GM21528 (cell line): ENCODE results near the gene STX4.

Experiments used
- ATAC-seq: cut with Tn5 transposase; IDR thresholded peaks from one replicate; pipeline ENCODE4 v1.9.1; 2021; ENCODE audit warnings: mild to moderate bottlenecking, moderate library complexity; ENCODE audit not compliant: unreplicated experiment, low FRiP score

STX4 gene

DNA sequence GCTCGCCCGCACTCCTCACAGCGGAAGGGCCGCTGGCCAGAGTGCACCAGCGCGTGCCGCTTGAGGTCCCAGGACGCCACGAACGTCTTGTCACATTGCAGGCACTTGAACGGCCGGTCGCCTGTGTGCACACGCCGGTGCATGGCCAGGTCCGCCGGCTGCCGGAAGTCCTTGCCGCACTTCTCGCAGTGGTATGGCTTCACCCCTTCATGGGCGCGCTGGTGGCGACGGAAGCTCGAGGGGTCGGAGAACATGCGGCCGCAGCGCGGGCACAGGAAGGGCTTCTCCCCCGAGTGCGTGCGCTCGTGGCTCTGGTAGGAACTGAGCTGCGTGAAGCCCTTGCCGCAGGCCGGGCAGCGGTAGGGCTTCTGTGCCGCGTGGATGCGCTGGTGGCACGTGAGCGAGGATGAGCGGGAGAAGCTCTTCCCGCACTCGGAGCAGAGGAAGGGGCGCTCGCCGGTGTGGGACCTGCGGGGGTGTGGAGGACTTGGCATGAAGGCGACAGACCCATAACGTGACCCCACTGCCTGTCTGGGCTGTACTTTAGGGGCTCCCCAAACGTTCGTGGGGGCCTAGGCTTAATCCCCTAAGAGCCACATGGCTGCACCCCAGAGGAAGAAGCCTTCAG lies 28.6 kb downstream of the STX4 start:
- ATAC-seq = no peak

DNA sequence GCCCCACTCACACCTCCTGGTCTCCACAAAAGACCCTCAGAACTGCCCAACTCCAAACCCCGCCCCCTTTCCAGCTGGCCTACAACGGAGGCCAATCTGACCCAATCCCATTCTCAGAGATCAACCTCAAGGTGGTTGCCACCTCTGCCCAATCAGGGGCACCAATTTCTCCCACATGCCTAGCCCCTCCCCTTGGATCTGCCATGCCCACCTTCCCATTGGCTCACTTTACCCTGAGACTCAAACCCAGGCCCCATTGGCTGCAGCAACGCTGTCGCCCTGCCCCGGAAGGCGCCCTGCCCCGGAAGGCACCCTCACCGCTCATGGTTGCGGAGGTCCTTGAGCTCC lies 30.1 kb downstream of the STX4 start:
- no peak for ATAC-seq

DNA sequence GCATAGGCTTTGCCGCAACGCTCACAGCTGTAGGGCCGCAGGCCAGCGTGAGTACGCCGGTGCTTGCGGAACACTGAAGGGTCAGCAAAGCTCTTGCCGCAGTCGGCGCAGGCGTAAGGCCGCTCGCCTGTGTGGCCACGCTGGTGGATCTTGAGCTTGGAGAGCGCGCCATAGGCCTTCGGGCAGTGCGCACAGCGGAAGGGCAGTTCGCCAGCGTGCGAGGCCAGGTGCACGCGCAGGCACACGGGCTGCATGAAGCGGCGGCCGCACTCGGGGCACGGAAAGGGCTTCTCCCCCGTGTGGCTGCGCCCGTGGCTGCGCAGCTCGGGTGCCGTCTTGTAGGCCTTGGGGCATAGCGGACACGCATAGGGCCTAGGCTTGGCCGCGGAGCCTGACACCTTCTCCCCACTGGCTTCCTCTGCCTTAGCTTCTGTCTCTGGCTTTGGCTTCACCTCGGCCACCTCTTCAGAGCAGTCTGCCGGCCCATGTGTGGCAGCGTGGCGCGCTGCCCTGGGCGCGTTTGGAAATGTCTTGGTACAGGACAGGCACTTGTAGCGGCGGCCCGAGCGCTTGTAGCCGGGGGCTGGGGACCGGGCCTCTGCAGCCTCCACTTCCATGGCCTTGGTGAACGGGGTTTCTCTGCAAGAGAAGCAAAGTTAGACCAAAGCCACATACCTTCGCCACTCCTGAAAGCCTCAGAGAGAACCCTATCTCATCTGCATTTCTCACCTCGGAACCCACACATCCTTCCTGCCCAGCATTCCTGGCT lies 30.7 kb downstream of the STX4 start:
- ATAC-seq = no peak

DNA sequence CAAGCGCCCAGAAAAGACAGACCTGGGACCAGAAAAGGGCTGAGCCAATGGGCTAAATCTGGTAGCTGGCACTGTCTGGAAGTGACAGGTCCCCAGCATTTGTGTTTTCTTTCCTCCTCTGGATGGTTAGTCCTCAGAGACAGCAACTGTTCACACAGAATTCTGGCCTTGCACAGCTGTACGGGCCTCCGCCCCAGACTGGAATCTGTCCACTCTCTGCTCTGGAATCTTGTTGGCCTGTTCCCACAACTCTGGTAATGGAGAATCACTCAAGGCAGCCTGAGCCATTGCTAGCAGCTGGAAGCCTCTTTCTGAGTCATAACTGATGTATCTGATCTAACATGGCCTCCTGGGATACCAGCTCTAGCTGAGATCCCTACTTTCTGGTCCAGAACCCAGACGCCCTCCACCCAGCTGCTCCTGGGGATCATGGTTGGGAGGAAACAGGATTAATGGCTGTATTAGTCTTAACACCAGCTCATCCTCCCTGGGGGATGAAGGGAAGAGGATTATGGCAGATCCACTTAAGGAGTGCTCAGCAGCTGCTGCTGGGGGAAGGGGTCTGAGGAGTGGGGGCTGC lies 31.6 kb downstream of the STX4 start:
- no peak for ATAC-seq

DNA sequence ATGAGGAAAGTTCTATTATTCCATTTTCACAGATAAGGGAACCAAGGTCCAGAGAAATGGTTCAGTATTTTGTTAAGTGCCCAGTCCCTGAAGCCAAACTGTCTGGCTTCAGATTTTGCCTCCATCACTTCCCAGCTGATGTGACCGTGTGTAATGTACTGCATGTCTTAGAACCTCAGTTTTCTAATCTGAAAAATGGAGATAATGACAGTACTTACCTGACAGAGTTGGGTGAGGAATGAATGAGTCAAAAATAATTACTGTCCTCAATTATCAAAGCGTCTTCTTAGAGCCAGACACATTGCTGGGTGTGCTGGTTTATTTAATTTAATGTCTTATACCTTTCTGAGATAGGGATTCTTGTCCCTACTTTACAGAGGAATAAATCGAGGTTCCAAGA lies 34.0 kb downstream of the STX4 start:
- ATAC-seq = no peak

DNA sequence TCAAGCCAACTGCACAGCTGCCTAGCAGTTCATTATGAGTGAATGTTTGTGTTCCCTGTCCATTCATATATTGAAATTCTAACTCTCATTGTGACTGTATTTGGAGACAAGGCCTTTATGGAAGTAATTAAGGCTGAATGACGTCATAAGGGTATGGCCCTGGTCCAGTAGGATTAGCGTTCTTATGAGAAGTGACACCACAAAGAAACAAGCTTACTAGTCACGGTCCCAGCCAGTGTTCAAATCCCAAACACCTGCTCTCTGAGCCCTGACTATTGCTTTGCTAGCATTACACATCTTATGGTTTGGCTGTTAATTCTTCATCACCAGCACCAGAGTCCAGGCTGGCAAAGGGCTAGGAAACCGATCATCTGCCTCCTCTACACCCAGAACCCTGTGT lies 38.5 kb downstream of the STX4 start:
- ATAC-seq = no peak

DNA sequence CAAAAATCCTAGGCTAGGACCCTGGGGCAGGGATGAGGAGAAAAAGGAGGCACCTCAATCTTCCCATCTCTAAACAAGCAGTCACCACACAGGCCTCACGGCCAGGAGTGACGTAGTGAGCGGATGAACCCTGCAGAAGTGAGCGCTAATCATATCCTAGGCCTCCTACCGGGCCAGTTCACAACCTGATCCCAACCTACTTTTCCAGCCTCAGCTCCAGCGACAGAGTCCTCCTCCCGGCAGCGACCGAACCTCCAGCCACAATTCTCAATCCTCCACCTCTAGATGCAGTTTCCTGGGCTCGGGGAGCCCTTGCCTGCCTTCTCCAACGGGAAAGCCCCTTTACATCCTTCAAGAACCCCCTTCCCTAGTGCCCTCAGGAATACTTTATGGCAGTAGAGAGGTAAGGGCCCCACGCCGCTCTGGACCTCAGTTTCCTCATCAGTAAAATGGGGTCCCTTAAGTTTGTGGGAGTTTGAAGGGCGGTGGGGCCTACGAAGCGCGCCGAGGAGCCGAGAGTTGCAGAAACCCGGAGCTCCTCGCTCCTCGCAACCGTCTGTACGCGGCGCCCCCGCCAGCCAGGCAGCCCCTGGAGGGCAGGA lies 39.3 kb downstream of the STX4 start:
- ATAC-seq = peak; percentile 10

DNA sequence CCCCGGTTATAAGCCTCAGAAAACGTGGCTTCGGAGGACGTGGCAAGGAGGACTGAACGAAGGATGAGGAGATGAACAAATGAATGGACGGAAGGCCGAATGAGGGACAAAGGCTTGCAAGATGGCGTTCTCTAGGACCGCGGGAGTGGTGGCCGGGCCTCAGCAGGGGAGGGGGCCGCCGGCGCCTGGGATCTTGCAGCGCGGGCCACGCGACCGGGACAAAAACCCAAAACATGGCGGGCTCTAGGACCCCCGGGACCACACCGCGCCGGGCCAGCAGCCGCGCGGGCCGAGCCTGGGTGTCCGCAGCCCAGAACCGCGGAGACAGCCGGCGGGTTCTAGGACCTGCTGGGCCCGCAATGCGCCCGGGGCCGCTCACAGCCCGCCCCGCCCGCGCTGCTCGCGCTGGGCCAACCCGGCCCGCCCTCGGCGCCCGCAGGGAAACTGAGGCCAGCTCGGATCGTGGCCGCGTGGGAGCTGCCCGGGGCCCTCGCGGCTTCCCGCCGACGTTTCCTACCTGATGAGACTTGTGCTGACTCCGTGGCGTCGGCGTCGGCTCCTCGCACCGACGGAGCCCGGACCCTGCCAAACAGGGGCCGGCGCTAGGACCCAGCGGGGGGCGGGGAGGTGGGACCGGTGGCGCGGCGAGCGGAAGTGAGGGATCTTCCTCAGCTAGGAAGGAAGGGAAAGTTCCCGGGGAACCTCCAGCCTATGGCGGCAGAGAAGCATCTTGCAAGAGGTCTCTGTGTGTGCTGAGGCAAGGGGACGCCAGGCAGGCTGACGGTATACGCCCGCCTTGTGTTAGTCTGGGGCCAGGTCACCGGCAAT lies 40.0 kb downstream of the STX4 start:
- ATAC-seq = peak; percentile 54

DNA sequence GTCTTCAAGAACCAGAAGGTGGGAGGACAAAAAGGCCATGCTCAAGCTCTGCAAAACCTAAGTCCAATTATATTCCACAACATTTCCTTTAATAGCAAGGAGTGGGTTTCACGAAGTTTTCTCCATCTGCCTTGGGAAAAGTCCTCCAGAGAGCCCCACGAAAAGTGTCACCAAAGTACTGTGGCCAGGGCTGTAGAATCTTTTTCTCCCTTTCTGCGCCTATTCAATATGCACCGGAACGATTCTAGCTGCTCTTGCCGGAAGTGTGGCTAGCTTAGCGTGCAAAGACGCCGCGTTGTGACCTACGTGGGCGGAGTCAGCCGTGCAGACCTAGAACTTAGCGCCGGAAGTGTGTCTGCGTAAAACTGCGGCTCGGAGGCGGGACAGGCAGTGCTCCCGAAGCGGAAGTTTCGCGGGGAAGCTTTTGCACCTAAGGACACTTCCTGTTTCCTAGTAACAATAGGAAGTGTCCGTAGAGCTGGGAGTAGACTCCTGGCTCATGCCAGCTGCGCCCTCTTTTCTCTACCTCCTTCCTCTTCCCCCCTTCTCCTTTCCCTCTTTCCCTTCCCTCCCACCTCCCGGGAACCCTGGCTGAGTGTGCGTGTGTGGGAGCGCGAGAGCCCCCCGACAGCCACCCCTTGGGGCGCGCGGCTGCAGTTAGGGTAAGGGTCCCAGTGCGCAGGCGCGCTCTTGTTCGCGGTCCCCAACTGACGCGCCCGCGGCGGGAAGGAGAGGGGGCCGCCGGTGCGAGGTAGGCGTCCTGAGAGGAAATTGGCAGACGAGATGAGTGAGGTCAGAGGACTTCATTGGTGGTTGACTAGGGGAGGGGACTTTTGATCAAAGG lies 40.8 kb downstream of the STX4 start, which contains the start of the genes ZNF646 and ZNF668:
TSS of gene ZNF646 (plus strand) at position 453 of the 844 bp plus-strand sequence. CDS start 1,903 bp downstream, outside the sequence.
TSS of gene ZNF668 (minus strand) at position 271 of the 844 bp plus-strand sequence. CDS start 9,781 bp downstream, outside the sequence.
- ATAC-seq = peak; percentile 73

DNA sequence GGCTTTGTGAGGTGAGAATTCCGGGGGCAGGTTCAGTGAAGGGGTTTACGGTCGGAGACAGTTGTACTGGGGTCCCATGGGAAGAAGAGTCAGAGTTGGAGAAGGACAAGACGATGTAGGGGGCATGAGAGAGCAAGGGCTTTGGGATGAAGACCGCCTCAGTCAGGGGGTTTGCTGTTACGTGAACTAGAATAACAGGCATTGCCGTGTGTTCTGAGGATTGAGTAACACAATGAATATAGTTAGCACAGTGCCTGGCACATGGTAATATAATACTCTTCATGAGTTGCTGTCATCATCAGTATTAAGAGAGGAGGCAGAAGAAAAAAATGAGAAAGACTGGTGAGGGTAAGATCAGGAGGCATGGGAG lies 41.4 kb downstream of the STX4 start:
- no peak for ATAC-seq

DNA sequence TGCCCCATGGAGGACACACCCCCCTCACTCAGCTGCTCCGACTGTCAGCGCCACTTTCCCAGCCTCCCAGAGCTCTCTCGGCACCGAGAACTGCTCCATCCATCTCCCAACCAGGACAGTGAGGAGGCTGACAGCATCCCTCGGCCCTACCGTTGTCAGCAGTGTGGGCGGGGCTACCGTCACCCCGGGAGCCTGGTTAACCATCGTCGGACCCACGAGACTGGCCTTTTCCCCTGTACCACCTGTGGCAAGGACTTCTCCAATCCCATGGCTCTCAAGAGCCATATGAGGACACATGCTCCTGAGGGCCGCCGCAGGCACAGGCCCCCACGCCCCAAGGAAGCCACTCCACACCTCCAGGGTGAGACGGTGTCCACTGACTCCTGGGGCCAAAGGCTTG lies 43.0 kb downstream of the STX4 start:
- no peak for ATAC-seq

DNA sequence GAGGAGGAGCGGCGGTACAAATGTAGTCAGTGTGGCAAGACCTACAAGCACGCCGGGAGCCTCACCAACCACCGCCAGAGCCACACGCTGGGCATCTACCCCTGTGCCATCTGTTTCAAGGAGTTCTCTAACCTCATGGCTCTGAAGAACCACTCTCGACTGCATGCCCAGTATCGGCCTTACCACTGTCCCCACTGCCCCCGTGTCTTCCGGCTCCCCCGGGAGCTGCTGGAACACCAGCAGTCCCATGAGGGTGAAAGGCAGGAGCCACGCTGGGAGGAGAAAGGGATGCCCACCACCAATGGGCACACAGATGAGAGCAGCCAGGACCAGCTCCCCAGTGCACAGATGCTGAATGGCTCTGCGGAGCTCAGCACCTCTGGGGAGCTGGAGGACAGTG lies 43.7 kb downstream of the STX4 start:
- ATAC-seq = no peak

DNA sequence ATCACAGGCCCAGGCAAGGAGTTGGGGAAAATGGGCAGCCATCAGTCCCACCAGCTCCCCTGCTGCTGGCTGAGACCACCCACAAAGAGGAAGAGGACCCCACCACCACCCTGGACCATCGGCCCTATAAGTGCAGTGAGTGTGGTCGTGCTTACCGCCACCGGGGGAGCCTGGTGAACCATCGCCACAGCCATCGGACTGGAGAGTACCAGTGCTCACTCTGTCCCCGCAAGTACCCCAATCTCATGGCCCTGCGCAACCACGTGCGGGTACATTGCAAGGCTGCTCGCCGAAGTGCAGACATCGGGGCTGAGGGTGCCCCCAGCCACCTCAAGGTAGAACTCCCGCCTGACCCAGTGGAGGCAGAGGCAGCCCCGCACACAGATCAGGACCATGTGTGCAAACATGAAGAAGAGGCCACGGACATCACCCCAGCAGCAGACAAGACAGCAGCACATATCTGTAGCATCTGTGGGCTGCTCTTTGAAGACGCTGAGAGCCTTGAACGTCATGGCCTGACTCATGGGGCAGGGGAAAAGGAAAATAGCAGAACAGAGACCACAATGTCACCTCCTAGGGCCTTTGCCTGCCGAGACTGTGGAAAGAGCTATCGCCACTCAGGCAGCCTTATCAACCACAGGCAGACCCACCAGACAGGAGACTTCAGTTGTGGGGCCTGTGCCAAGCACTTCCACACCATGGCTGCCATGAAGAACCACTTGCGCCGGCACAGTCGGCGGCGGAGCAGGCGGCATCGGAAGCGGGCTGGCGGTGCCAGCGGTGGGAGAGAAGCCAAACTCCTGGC lies 44.4 kb downstream of the STX4 start:
- no peak for ATAC-seq

DNA sequence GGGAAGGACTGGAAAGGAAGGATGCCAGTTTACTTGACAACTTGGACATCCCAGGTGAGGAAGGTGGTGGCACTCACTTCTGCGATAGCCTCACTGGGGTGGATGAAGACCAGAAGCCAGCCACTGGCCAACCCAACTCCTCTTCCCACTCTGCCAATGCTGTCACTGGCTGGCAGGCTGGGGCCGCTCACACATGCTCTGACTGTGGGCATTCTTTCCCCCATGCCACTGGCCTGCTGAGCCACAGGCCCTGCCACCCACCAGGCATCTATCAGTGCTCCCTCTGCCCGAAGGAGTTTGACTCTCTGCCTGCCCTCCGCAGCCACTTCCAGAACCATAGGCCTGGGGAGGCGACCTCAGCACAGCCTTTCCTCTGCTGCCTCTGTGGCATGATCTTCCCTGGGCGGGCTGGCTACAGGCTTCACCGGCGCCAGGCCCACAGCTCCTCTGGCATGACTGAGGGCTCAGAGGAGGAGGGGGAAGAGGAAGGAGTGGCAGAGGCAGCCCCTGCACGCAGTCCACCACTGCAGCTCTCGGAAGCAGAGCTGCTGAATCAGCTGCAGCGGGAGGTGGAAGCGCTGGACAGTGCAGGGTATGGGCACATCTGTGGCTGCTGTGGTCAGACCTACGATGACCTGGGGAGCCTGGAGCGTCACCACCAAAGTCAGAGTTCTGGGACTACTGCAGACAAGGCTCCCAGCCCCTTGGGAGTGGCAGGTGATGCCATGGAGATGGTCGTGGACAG lies 45.4 kb downstream of the STX4 start:
- no peak for ATAC-seq

DNA sequence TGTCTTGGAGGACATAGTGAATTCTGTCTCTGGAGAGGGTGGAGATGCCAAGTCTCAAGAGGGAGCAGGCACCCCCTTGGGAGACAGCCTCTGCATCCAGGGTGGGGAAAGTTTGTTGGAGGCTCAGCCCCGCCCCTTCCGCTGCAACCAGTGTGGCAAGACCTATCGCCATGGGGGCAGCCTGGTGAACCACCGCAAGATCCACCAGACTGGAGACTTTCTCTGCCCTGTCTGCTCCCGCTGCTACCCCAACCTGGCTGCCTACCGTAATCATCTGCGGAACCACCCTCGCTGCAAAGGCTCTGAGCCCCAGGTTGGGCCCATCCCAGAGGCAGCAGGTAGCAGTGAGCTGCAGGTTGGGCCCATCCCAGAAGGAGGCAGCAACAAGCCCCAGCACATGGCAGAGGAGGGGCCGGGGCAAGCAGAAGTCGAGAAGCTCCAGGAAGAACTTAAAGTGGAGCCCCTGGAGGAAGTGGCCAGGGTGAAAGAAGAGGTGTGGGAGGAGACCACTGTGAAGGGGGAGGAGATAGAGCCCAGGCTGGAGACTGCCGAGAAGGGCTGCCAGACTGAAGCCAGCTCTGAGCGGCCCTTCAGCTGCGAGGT lies 46.1 kb downstream of the STX4 start:
- ATAC-seq = no peak

DNA sequence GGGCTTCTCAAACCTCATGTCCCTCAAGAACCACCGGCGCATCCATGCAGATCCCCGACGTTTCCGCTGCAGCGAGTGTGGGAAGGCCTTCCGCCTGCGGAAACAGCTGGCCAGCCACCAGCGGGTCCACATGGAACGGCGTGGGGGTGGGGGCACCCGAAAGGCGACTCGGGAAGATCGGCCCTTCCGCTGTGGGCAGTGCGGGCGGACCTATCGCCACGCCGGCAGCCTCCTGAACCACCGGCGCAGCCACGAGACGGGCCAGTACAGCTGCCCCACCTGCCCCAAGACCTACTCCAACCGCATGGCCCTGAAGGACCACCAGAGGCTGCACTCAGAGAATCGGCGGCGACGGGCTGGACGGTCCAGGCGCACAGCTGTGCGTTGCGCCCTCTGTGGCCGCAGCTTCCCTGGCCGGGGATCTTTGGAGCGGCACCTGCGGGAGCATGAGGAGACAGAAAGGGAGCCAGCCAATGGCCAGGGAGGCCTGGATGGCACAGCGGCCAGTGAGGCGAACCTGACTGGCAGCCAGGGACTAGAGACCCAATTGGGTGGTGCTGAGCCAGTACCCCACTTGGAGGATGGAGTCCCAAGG lies 46.8 kb downstream of the STX4 start:
- no peak for ATAC-seq

DNA sequence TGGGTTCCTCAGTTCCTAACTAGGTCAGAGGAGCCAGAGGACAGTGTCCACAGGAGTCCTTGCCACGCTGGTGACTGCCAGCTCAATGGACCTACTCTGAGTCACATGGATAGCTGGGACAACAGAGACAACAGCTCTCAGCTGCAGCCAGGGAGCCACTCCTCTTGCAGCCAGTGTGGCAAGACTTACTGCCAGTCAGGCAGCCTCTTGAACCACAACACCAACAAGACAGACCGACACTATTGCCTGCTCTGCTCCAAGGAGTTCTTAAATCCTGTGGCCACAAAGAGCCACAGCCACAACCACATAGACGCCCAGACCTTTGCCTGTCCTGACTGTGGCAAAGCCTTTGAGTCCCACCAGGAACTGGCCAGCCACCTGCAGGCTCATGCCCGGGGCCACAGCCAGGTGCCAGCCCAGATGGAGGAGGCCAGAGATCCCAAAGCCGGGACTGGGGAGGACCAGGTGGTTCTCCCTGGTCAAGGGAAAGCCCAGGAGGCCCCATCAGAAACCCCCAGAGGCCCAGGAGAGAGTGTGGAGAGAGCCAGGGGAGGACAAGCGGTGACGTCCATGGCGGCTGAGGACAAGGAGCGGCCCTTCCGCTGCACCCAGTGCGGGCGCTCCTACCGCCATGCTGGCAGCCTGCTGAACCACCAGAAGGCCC lies 47.5 kb downstream of the STX4 start:
- no peak for ATAC-seq
